Progenitor cell of endocrine pancreas (in vitro differentiated cells): ENCODE data around the gene ANXA7. TPM values are rescaled to one million over a fixed set of nuclear protein-coding genes. Genes with fewer than 3 reads are reported as not detected.

Source experiments
- DNase-seq: peaks from one replicate; pipeline ENCODE4 v3.0.0; 2021; ENCODE audit warnings: low spot score; ENCODE audit not compliant: unreplicated experiment
- H3K27ac Mint-ChIP-seq: 2 replicates; pipeline ENCODE4 v1.8.0; 2021; ENCODE audit warnings: mild to moderate bottlenecking, moderate library complexity, mixed read lengths
- H3K27me3 Mint-ChIP-seq: 2 replicates; pipeline ENCODE4 v1.8.0; 2021; ENCODE audit warnings: mixed read lengths
- H3K36me3 Mint-ChIP-seq: 2 replicates; pipeline ENCODE4 v1.8.0; 2022; ENCODE audit warnings: mixed read lengths; ENCODE audit not compliant: insufficient read depth
- H3K4me1 Mint-ChIP-seq: 2 replicates; pipeline ENCODE4 v1.8.0; 2021; ENCODE audit warnings: low read depth, mixed read lengths
- H3K4me3 Mint-ChIP-seq: 2 replicates; pipeline ENCODE4 v1.8.0; 2021; ENCODE audit warnings: low read depth, mild to moderate bottlenecking, moderate library complexity, mixed read lengths
- H3K9me3 Mint-ChIP-seq: 2 replicates; pipeline ENCODE4 v1.8.0; 2021; ENCODE audit warnings: low read depth, mixed read lengths
- CTCF ChIP-seq: fragments of 200-600 bp; sonication (generic); IDR thresholded peaks from one replicate; pipeline ENCODE4 v1.5.0; 2021; ENCODE audit warnings: antibody characterized with exemption, mild to moderate bottlenecking; ENCODE audit not compliant: unreplicated experiment
- total RNA-seq: library from RNA; stranded (reverse); gene quantifications from 2 replicates; pipeline ENCODE4 v1.2.1, GENCODE V29; 2021

ANXA7 gene
- total RNA-seq, 1 donor from 2014 or later: 58.9 TPM

- H3K27me3 Mint-ChIP-seq: no peaks in the 10 kb centered on the region
- H3K4me3 Mint-ChIP-seq: no peak overlapping the region
- no peak overlapping the region for H3K27ac Mint-ChIP-seq
- no peak for TF ChIP-seq CTCF
- H3K4me1 Mint-ChIP-seq: no peaks in the 10 kb centered on the region
- no peaks in the 10 kb centered on the region for H3K9me3 Mint-ChIP-seq
- peaks cover 11% of the 10 kb centered on the region for H3K36me3 Mint-ChIP-seq
- no peak for DNase-seq
Measured at GRCh38 chr10:73449113-73449512, 35.3 kb upstream of the ANXA7 start.

GRCh38 chr10:73448384-73448783 is 34.5 kb upstream of the ANXA7 start:
- Mint-ChIP-seq H3K4me1 (no peaks in the 10 kb centered on the region), H3K9me3 (no peaks in the 10 kb centered on the region), H3K4me3 (no peak overlapping the region), H3K27ac (no peak overlapping the region), H3K36me3 (peaks cover 8% of the 10 kb centered on the region), H3K27me3 (no peaks in the 10 kb centered on the region)
- no peak for TF ChIP-seq CTCF
- DNase-seq: no peak

- H3K36me3 Mint-ChIP-seq: peaks cover 7% of the 10 kb centered on the region
- no peaks in the 10 kb centered on the region for H3K27me3 Mint-ChIP-seq
- TF ChIP-seq CTCF: no peak
- no peak overlapping the region for H3K27ac Mint-ChIP-seq
- H3K4me1 Mint-ChIP-seq: no peaks in the 10 kb centered on the region
- H3K9me3 Mint-ChIP-seq: no peaks in the 10 kb centered on the region
- DNase-seq: no peak
- no peak overlapping the region for H3K4me3 Mint-ChIP-seq
Measured at GRCh38 chr10:73446926-73447325, 33.1 kb upstream of the ANXA7 start.

GRCh38 chr10:73444457-73444856 is 30.6 kb upstream of the ANXA7 start:
- no peaks in the 10 kb centered on the region for H3K4me1 Mint-ChIP-seq

GRCh38 chr10:73439605-73440312 is 25.9 kb upstream of the ANXA7 start:
- Mint-ChIP-seq H3K4me1 (peaks cover 6% of the 10 kb centered on the region), H3K4me3 (no peak overlapping the region), H3K36me3 (peaks cover 4% of the 10 kb centered on the region), H3K9me3 (no peaks in the 10 kb centered on the region), H3K27me3 (no peaks in the 10 kb centered on the region), H3K27ac (no peak overlapping the region)
- no peak for TF ChIP-seq CTCF
- DNase-seq: no peak

More at GRCh38 chr10:73444457-73444856, 30.6 kb upstream of the ANXA7 start:
- no peak for DNase-seq
- Mint-ChIP-seq H3K4me3 (no peak overlapping the region), H3K27me3 (no peaks in the 10 kb centered on the region), H3K9me3 (no peaks in the 10 kb centered on the region), H3K36me3 (peaks cover 7% of the 10 kb centered on the region), H3K27ac (no peak overlapping the region)
- TF ChIP-seq CTCF: no peak
